ENCODE results near the gene MON2. TPM values are rescaled to one million over a fixed set of nuclear protein-coding genes. Genes with fewer than 3 reads are reported as not detected.

Gene MON2
- total and polyA plus RNA-seq, 10 of the 15 experiments (the other 5 are each of a cell fraction or from before 2014, with no cell fraction given), result 5.4 to 34.3 (median 23.4) TPM

- TF ChIP-seq RAD21 (IDR thresholded peaks at IDR 0.05; ENCODE audit: insufficient read depth, low read depth, low read length) (no peak), IKZF2 (IDR thresholded peaks at IDR 0.05) (no peak), NR2F1 (conservative IDR thresholded peaks at IDR 0.05) (no peak), IKZF1 (conservative IDR thresholded peaks at IDR 0.05) (no peak), CHD1 (IDR thresholded peaks at IDR 0.05; ENCODE audit: low read depth, low read length) (no peak), USF1 (IDR thresholded peaks at IDR 0.05; ENCODE audit: borderline replicate concordance, extremely low read length, insufficient read depth, low read depth, low read length) (no peak)
- intact Hi-C loops (cut with micrococcal nuclease; ENCODE audit: unreplicated experiment) (no loop called here), in situ Hi-C loops (cut with MboI) (no loop called here)
- Histone ChIP-seq H3K27ac (ENCODE audit: control insufficient read depth, insufficient read depth) (no peak overlapping the region), H4K20me1 (ENCODE audit: control insufficient read depth, insufficient read depth) (no peaks in the 10 kb centered on the region), H3K27me3 (replicated peaks in 1 of 2; ENCODE audit: control insufficient read depth in 2 of 2, insufficient read depth in 2 of 2, low read length in 1 of 2) (no peaks in the 10 kb centered on the region), H2AFZ (ENCODE audit: control insufficient read depth, low read depth, low read length) (no peak overlapping the region), H3K4me2 (ENCODE audit: control insufficient read depth, insufficient read depth) (no peak overlapping the region), H3K4me3 (no peak overlapping the region), H3K9me3 (replicated peaks; ENCODE audit: control insufficient read depth, insufficient read depth, low read length) (no peaks in the 10 kb centered on the region), H3K36me3 (ENCODE audit: control insufficient read depth in 2 of 2, insufficient read depth in 2 of 2, low read length in 1 of 2) (0 out of 4 replicates have a peak, but pooled peaks cover 0 to 5% of the 10 kb centered on the region in 2 experiments), H3K4me1 (ENCODE audit: control insufficient read depth, insufficient read depth, low read length) (peaks cover 12% of the 10 kb centered on the region; the same call in 1 of the 2 replicates), H3K9ac (ENCODE audit: control insufficient read depth, insufficient read depth, low read length) (no peak overlapping the region), H3K79me2 (ENCODE audit: control insufficient read depth, insufficient read depth, low read length) (no peaks in the 10 kb centered on the region)
- FAIRE-seq, result no peak
- ChIA-PET POLR2A (no interaction called here), RAD21 (ENCODE audit: unreplicated experiment) (no interaction called here), CTCF (interaction anchor here (1.3 kb wide), 1 partner anchor 22 kb away, joined by 3 read pairs; no protein-coding TSS in a partner anchor), SMC1A (ENCODE audit: uncharacterized antibody, unreplicated experiment) (interaction anchor here (0.8 to 1.2 kb wide), 2 partner anchors 23 to 197 kb away, joined by 3 to 4 read pairs; no protein-coding TSS in a partner anchor)
- ATAC-seq, result no peak
- no peak for DNase-seq (ENCODE audit: low read depth, low spot score)
- 96% methylated on average over 3 of the region's 3 CpGs for WGBS (ENCODE audit: insufficient coverage, insufficient replicate concordance, low lambda C conversion rate, missing lambda C conversion rate)
- no TSS peak for BruUV-seq (replicated peaks)
Observed at GRCh38 chr12:62597253-62597652, 130.6 kb downstream of the MON2 start.

GRCh38 chr12:62598846-62599245, 132.2 kb downstream of the MON2 start:
- Histone ChIP-seq H3K36me3 (ENCODE audit: control insufficient read depth in 2 of 2, insufficient read depth in 2 of 2, low read length in 1 of 2) (no peaks in the 10 kb centered on the region), H3K9me3 (replicated peaks; ENCODE audit: control insufficient read depth, insufficient read depth, low read length) (no peaks in the 10 kb centered on the region), H2AFZ (ENCODE audit: control insufficient read depth, low read depth, low read length) (no peak overlapping the region), H3K4me3 (no peak overlapping the region), H4K20me1 (ENCODE audit: control insufficient read depth, insufficient read depth) (no peaks in the 10 kb centered on the region), H3K79me2 (ENCODE audit: control insufficient read depth, insufficient read depth, low read length) (peaks cover 3% of the 10 kb centered on the region), H3K4me1 (ENCODE audit: control insufficient read depth, insufficient read depth, low read length) (peaks cover 12% of the 10 kb centered on the region; the same call in 1 of the 2 replicates), H3K9ac (ENCODE audit: control insufficient read depth, insufficient read depth, low read length) (no peak overlapping the region), H3K4me2 (ENCODE audit: control insufficient read depth, insufficient read depth) (no peak overlapping the region), H3K27ac (ENCODE audit: control insufficient read depth, insufficient read depth) (no peak overlapping the region), H3K27me3 (replicated peaks in 1 of 2; ENCODE audit: control insufficient read depth in 2 of 2, insufficient read depth in 2 of 2, low read length in 1 of 2) (no peaks in the 10 kb centered on the region)
- WGBS (ENCODE audit: insufficient coverage, insufficient replicate concordance, low lambda C conversion rate, missing lambda C conversion rate), result 93% methylated on average over 3 of the region's 3 CpGs
- ChIA-PET RAD21 (ENCODE audit: unreplicated experiment) (no interaction called here), POLR2A (interaction anchor here (0.6 kb wide), 1 partner anchor 171 kb away, joined by 3 read pairs; no protein-coding TSS in a partner anchor), SMC1A (ENCODE audit: uncharacterized antibody, unreplicated experiment) (interaction anchor here (0.7 to 1.5 kb wide), 3 partner anchors 12 to 96 kb away, joined by 3 to 5 read pairs (median 3); no protein-coding TSS in a partner anchor), CTCF (interaction anchor here (0.9 to 1.2 kb wide), 4 partner anchors 10 to 201 kb away, joined by 3 to 4 read pairs (median 3); no protein-coding TSS in a partner anchor)
- no peak for TF ChIP-seq STAT1 (conservative IDR thresholded peaks at IDR 0.05)
- no peak for TF ChIP-seq USF1 (IDR thresholded peaks at IDR 0.05; ENCODE audit: borderline replicate concordance, extremely low read length, insufficient read depth, low read depth, low read length)
- no peak for TF ChIP-seq MAX (IDR thresholded peaks at IDR 0.05; ENCODE audit: low read depth, low read length)
- no peak for TF ChIP-seq IRF4 (IDR thresholded peaks at IDR 0.05; ENCODE audit: low read depth, low read length)
- FAIRE-seq (no peak), ATAC-seq (no peak), DNase-seq (ENCODE audit: low read depth, low spot score) (no peak)
- in situ Hi-C loops (cut with MboI) (no loop called here), intact Hi-C loops (cut with micrococcal nuclease; ENCODE audit: unreplicated experiment) (no loop called here)
- BruUV-seq (replicated peaks), result no TSS peak
